ENCODE data around the gene MIPEP.
"Not testable (repeated sequence)": the region's sequence is repeated elsewhere in the genome, so short reads cannot be mapped to it uniquely, and the experiment has no call there.

Gene MIPEP

DNA sequence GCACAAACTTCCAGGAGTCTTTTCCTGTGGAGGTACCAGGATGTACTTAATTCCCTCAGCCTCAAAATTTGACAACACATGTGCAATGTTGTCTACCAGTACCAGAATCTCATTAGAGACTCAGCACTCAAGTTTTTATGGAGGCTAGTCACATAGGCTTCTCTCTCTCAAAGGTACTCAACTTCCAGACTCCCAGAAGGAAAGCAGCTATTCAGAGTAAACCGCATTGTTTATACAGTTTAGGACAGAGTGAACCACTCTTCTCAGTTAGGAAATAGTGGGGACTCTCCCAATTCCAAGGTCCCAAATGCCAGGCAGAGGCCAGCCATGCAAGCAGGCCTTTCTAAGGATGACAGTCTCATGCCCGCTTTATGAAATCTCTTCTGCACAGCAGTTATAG, 16.6 kb upstream of the MIPEP start:
- TF ChIP-seq TAF1 (IDR thresholded peaks at IDR 0.05; ENCODE audit: borderline replicate concordance, low read depth, low read length) (no peak), POLR2AphosphoS5 (IDR thresholded peaks at IDR 0.05; ENCODE audit: low read depth, low read length) (no peak), POLR2A (IDR thresholded peaks at IDR 0.05; ENCODE audit: low read depth, low read length) (no peak)
- DNase-seq (ENCODE audit: insufficient read length) (no peak), FAIRE-seq (no peak)

DNA sequence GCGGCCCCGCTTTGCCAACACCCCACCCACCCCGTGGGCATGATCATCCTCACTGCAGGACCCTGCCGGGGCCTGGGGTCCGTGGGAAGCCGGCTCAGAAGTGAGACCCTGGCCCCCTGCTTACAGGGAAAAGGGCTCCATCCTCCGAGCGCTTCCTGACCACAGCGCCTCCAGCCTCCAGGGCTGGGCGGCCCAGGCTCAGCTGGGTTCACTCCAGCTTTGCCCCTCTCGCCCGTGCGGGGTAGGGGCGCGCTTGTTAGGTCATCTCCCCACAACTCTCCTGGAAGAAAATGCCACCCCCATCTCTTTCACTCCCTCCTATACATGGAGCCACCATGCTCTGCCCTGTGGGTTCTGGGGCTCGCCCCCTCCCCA, 14.7 kb upstream of the MIPEP start:
- TF ChIP-seq TAF1 (IDR thresholded peaks at IDR 0.05; ENCODE audit: borderline replicate concordance, low read depth, low read length) (no peak), POLR2A (IDR thresholded peaks at IDR 0.05; ENCODE audit: low read depth, low read length) (no peak), POLR2AphosphoS5 (IDR thresholded peaks at IDR 0.05; ENCODE audit: low read depth, low read length) (no peak)
- no peak for DNase-seq (ENCODE audit: insufficient read length)

DNA sequence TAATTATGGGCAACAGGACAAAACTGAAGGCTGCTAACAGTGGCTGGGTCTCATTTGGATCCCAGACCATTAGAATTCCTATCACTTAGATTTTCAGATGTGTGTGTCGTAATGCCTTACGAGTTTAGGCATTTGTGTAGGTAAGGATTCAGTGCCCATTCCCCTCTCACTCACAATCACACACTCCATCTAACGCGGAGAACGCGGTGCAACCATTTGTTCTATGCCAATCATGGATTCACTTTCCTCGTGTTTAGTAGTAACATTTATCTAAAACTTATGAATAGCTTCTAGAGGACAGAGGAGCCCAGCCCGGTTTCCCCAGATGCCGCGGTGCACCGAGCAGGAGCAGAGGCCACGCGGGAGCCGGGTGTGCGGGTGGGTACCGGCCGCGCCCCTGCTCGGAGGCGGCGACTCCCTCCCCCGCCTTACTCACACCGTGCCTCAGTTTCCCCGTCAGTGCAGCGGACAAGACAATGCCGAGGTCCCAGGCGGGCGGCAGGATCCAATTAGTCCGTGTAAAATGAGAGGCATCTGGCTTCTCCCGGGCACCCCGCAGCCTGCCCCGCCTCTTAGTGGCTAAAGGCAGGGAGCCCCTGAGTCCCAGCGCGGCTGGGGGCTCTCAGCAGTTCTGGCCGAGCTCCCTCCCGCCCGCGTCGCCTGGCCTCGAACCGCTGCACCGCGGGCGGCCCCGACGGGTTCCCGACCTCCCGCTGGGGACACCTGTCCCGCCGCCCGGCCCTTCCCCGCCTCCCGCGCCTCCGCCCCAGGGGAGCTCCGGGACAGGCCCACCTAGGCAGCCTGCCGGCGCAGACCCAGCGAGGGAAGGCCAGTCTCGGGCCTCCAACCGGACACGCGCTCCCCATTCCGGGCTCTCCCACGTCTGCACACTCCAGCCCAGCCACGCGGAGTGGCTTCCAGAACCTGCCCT, 14.0 kb upstream of the MIPEP start:
- FAIRE-seq (no peak), DNase-seq (ENCODE audit: insufficient read length) (no peak)
- TF ChIP-seq TAF1 (IDR thresholded peaks at IDR 0.05; ENCODE audit: borderline replicate concordance, low read depth, low read length) (no peak), POLR2AphosphoS5 (IDR thresholded peaks at IDR 0.05; ENCODE audit: low read depth, low read length) (no peak), POLR2A (IDR thresholded peaks at IDR 0.05; ENCODE audit: low read depth, low read length) (no peak)

More for the DNA sequence above, 14.7 kb upstream of the MIPEP start:
- no peak for FAIRE-seq

DNA sequence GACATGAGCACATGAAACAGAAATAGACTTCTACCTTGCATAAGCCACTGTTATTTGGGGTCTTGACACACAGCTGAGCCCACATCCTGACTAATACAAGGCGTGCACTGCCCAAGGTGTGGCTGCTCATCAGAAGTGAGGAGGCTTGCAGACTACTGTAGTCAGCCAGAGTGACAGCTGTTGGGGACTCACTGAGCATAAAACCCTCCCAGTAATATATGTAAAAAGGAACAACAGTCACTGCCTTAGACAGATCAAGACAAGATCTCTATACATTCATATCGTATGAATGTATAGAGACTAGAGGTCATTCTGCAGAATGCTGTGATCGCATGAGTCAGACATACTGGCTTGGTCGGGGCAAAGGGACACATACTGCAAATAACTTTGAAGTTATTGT, 12.2 kb upstream of the MIPEP start:
- no peak for DNase-seq (ENCODE audit: insufficient read length)
- FAIRE-seq = no peak
- TF ChIP-seq TAF1 (IDR thresholded peaks at IDR 0.05; ENCODE audit: borderline replicate concordance, low read depth, low read length) (no peak), POLR2A (IDR thresholded peaks at IDR 0.05; ENCODE audit: low read depth, low read length) (no peak), POLR2AphosphoS5 (IDR thresholded peaks at IDR 0.05; ENCODE audit: low read depth, low read length) (no peak)

DNA sequence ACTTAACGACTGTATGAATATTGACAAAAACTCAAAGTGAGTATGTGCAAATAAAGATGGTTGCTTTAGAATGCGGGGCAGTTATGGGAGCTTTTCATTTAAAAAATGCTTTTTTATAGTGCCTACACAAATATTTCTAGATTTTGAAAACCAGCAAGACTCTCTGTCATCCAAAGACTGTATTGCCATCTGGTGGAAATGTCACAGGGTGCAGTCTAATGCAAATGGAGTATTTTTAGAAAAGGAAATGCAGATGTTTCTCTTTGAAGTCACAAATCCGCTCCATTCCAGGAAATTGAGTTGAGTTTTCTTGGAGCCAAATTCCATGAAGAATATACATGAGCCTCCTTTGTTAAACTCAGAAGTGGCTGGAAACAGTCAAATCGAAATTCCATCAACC, 10.4 kb upstream of the MIPEP start:
- FAIRE-seq = peak; percentile 70

DNA sequence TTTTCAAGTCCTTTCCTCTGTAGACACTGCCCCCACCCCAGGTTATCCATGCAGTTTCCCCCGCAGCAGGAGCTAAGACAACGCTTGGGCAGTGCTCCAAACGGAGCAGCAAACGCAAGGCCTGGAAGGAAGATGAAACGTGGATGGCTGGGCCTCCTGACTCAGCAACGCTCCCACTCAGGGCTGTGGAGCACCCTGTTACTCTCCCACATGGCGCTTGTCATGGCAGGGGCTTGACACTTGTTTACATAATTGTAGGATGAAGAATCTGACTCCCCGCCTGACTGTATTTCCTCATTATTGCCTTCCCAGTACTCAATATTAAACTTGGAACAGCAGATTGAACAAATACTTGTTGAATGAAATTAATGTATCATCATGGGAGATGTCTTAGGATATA, 8.9 kb upstream of the MIPEP start:
- DNase-seq (ENCODE audit: insufficient read length) (no peak), FAIRE-seq (no peak)
- no peak for TF ChIP-seq TAF1 (IDR thresholded peaks at IDR 0.05; ENCODE audit: borderline replicate concordance, low read depth, low read length)

More for the DNA sequence above, 10.4 kb upstream of the MIPEP start:
- TF ChIP-seq POLR2A (IDR thresholded peaks at IDR 0.05; ENCODE audit: low read depth, low read length) (no peak), TAF1 (IDR thresholded peaks at IDR 0.05; ENCODE audit: borderline replicate concordance, low read depth, low read length) (no peak), POLR2AphosphoS5 (IDR thresholded peaks at IDR 0.05; ENCODE audit: low read depth, low read length) (no peak)
- DNase-seq (ENCODE audit: insufficient read length) = no peak

DNA sequence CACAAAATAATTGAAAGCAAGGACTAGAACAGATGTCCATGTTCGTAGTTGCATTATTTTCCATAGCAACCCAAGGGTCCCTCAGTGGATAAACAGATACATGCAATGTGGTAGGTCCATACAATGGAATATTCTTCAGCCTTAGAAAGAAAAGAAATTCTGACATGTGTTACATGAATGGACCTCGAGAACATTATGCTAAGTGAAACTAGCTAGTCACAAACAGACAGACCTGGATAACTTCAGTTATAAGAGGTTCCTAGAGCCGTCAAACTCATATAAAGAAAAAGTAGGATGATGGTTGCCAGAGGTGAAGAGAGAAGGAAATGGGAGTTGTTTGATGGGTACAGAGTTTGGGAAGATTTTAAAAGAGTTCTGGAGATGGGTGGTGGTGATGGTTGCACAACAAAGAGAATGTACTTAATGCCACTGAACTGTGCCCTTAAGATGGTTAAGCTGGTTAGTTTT, 8.3 kb upstream of the MIPEP start, which contains the start of gene C1QTNF9B:
C1QTNF9B (minus strand) TSS at position 51 of the 468 bp plus-strand sequence.
- DNase-seq (ENCODE audit: insufficient read length); FAIRE-seq: not testable (repeated sequence)

DNA sequence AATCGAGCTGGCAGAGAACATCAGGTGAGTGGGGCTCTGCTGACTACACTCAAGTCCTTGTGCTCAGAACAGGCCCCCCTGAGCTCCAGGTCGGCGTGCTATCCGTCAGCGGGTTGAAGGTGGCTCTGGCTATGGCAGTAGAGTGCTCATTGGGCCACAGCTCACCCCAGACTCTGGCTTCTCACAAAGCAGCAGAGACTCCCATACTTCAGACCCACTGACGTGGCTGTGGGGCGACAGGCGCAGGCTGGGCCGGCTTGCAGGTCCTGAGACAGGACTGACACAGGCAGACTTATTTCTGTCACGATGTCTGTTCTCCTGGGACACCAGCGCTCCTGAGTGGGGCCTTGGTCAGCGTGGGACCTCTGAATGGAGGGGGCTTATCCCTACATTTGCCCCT, 5.5 kb upstream of the MIPEP start:
- not testable (repeated sequence) for FAIRE-seq; DNase-seq (ENCODE audit: insufficient read length)

DNA sequence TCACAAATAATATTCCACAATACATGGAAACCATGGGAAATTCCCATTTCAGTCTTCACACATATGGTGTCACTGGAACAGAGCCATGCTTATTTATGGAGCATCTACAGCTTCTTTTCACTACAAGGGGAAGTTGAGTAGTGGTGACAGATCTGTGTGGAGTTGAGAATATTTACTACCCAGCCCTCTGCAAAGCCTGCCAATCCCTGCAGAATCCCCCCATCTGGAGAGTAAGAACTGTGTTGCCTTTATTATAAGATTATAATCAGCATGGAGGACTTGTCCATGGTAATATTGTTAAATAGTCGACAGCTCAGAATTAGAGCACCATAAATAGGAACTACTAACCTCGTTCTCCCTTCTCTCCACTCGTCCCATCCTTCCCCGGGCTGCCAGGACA, 4.6 kb upstream of the MIPEP start:
- not testable (repeated sequence) for DNase-seq (ENCODE audit: insufficient read length); FAIRE-seq

DNA sequence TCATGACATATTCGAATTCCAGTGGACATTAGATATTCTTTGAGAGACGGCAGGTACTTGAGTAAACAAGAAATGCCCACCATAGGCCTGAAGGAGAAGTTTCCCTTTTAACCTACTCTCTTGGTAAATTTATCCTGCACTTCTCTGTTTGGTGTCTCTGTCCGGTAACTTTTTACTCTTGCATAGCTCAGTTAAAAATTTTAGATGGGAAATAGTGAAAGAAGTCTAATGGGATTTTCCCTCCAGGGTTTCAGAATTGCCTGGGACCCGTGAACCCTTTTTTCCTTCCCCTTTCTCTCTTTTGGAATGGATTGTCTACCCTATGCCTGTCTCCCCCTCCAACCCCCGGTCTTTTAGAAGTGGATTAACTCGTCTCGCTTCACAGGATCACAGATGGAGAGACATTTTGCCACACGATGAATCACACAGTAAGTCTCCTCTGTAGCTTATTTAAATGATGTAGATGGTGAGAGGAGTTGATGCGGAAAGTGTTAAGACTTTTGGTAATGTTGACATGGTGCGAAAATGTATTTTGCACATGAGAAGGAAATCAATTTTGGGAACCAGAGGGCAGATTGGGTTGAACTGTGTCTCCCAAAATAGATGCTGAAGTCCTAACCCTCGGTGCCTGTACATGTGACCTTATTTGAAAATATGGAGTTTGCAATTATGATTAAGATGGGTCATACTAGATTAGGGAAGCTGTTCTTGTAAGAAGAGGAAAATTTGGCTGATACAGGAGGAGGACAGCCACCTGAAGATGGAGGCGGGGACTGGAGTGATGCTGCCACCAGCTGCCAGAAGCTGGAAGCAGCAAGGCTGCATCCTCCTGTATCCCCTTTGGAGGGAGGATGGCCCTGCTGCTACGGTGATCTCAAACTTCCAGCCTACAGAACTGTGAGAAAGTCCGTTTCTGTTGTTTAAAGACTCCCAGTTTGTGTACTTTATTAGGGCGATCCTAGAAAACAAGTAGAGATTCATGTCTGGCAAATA, 711 bp upstream of the MIPEP start:
- peak; percentile 67 for FAIRE-seq
- DNase-seq (ENCODE audit: insufficient read length) = no peak
- TF ChIP-seq POLR2AphosphoS5 (IDR thresholded peaks at IDR 0.05; ENCODE audit: low read depth, low read length) = no peak
- TF ChIP-seq TAF1 (IDR thresholded peaks at IDR 0.05; ENCODE audit: borderline replicate concordance, low read depth, low read length) = no peak
- no peak for TF ChIP-seq POLR2A (IDR thresholded peaks at IDR 0.05; ENCODE audit: low read depth, low read length)

DNA sequence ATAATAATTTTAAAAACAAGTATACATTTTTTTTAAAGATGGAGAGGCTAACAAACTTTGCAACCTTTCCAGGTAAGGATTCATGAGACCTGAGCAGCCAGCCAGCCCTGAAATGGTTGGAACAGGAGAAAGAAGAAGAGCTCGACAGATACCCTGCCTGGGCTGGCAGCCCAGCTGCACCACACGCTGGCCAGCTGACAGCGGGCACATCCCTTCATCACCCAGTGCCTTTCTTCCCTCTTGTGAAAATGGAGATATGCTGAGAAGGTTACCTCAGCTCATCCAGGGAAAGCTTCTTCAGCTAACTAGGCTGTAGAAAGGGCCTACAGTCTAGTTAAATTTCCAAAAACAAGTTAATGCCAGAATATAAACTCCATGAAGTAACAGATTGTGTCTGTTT, 4.8 kb downstream of the MIPEP start:
- DNase-seq (ENCODE audit: insufficient read length); FAIRE-seq: not testable (repeated sequence)

DNA sequence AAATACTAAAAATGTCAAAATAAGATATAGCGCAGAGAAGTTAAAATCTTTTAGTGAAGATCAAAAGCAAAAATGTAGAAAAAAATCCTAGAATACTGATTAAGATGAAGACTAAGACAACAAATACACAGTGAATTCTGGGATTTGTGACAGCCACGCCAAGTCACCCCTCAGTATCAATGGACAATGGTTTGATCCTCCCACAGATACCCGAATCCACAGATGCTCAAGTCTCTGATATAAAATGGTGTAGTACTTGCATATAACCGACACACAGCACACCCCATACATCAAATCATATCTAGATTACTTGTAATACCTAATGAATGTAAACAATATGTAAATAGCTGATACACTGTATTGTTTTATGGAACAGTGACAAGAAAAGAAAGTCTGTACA, 5.9 kb downstream of the MIPEP start:
- TF ChIP-seq POLR2A (IDR thresholded peaks at IDR 0.05; ENCODE audit: low read depth, low read length) (no peak), TAF1 (IDR thresholded peaks at IDR 0.05; ENCODE audit: borderline replicate concordance, low read depth, low read length) (no peak), POLR2AphosphoS5 (IDR thresholded peaks at IDR 0.05; ENCODE audit: low read depth, low read length) (no peak)
- FAIRE-seq (no peak), DNase-seq (ENCODE audit: insufficient read length) (no peak)

DNA sequence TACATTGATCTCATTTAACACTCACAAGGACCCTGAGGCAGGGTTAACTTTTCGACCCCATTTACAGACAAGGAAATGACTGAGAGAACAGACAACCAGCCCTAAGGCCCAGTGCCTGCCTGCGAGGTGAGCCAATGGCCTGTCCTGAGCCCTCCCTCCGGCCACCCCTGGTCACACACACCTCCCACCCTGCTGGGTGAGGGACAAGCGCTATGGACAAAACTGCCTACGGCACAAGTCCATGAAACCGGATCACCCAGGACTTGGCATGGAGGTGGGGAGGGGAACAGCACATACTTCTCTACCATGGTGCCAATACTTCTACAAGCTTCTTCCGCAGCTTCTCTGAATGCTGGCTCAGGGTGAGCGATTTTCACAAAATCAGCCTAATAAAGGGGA, 7.8 kb downstream of the MIPEP start:
- peak; percentile 63 for FAIRE-seq
- not testable (repeated sequence) for DNase-seq (ENCODE audit: insufficient read length)

DNA sequence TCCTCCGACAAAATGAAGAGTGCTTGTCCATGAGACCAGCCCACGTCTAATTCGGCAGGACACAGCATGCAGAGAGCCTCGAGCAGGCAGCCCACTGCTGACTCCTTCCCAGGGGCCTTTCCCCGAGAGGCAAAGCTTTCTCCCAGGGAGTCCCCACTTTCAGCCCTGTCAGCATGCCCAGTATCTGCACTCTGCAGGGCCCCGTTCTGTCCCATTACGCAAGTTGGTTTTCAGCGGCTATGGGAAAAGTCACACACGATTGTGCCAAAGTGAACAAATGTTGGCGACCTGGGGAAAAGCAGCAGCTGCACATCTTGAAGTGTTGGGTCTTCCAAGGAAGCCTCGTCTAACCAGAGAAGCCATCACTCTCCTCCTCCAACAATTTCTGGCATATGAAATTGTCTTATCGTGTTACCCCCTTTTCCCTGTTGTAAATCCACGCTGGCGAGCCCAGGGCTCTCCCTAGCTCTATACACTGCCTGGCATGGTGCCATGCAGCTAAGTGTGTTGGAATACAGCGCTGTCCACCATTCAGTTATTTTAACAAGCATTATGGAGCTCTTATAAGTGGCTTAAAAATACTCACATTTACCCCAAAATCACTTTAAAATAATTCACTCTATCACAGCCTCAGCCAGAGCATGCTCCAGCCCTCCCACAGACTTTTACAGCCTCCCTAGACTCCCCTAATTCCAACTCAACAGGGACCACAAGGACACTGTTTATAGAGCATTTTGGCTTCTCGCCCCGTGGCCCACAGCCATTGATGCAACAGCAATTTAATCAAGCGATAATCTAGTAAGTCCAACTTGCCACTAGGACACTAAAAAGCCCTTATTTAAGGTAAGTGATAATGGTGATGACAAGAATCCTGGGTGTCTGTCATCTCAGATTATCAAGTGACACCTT, 8.5 kb downstream of the MIPEP start:
- peak; percentile 17 for FAIRE-seq
- not testable (repeated sequence) for DNase-seq (ENCODE audit: insufficient read length)

Measured in GM12892 (cell line).